Measurements from ENCODE around the gene FBXW10.
"Not testable (repeated sequence)": the region's sequence is repeated elsewhere in the genome, so short reads cannot be mapped to it uniquely, and the experiment has no call there.

The FBXW10 gene

DNA sequence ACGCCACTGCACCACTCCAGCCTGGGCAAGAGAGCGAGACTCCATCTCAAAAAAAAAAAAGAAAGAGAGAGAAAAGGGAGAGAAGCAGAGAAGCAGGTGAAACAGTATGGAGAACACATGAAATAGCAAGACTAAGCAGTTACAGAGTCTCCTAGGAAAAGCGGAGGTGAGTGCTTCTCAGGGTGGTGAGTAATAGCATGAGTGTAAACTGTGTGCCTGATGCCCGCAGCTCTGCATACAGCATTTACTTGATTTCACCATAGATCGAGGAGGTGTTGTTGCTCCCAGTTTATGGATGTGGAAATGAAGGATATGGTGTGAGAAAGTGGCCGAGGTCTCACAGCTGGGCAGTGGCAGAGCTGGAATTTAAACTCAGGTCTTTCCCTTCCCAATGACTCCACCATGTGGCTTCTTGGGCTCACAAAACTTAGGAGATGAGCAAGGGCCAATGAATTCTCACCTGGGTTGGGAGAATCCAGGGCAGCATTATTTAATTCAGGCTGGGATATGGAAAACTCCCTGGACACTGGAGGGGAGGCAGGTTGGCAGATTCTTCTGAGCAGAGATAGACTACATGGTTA is 10.1 kb downstream of the FBXW10 start:
- DNase-seq (ENCODE audit: low read depth), result not testable (repeated sequence)

DNA sequence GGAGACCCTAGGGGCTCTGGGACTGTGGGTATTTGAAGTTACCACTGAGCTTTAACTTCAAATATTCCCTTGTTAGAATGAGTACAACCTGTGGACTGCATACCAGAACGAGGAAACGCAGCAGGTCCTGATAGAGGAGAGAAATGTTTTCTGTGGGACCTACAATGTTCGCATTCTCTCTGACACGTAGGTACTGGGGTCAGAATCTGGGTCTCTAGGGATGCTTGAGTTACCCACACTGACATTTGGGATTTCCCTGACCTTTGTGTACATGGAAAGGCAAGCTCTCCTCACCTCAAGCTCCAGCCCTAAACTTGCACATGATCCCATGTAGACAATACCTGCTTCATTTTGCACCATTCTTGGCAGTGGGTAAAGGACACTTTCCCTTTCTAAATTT is 12.1 kb downstream of the FBXW10 start:
- not testable (repeated sequence) for DNase-seq (ENCODE audit: low read depth)

DNA sequence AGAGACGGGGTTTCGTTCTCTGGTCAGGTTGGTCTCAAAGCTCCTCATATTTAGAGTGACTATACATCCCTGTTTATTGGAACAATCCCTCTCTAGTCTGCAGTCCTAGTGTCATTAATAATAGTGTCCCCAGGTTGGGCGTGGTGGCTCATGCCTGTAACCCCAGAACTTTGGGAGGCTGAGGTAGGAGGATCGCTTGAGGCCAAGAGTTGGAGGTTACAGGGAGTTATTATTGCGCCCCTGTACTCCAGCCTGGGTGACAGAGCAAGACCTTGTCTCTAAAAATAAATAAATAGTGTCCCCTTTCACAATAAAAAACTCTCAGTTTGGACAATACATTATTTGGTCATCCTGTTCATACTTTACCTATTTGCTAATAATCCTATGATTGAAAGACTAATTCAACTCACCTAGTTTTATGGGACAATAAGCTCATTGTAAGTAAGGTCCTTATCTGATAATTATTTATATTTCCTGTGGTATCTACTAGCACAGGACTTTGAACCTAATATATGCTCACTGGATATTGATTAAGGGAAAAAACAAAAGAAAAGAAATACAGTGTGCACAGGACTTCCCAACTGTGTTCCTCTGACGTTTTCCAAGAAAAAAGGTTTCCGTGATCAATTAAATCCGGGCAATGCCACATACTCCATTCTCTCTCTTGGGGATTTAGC is 13.7 kb downstream of the FBXW10 start:
- not testable (repeated sequence) for DNase-seq (ENCODE audit: low read depth)

DNA sequence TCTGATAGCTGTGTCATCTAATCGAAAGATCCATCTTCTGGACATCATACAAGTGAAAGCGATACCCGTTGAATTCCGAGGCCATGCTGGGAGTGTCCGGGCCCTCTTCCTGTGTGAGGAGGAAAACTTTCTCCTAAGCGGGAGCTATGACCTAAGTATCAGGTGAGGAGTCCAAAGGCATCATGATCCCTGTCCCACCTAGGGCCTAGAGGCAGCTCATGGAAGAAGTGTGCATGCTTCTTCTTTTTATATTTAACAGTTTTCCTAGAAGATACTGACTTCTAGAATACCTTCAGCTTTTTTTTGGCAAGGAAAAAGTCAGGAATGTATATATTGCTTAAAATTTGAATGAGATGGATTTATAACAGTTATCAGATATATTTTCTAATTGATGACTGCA is 14.5 kb downstream of the FBXW10 start:
- DNase-seq (ENCODE audit: low read depth), result not testable (repeated sequence)

DNA sequence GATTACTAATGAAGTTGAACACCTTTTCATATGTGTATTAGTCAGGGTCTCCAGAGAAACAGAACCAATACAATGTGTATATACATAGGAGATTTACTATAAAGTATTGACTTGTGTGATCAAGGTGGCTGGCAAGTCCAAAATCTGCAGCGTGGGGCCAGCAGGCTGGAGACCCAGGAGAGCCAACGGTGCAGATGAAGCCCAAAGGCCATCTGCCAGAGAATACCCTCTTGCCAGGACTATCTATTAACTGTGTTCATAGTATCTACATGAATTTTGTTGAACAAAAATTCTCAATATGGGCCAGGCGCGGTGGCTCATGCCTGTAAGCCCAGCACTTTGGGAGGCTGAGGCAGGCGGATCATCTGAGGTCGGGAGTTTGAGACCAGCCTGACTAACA is 16.4 kb downstream of the FBXW10 start:
- DNase-seq (ENCODE audit: low read depth), result not testable (repeated sequence)

DNA sequence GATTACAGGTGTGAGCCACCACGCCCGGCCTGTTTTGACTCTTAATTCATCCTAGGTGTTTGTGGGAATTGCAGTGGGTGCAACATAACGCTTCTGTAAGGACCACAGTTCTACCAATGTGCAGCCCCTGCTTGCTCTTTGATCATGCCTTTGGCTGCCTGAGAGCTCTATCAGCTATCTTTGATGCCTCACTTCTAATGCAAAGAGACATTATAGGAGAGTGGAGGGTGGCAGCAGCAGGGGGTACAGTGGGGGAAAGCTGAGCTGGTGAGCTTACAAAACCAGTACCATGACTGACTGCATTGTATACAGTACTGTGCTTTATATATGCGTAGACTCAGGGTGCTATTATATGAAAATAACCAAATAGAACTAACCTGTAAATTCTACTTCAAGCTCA is 26.7 kb downstream of the FBXW10 start:
- not testable (repeated sequence) for DNase-seq (ENCODE audit: low read depth)

DNA sequence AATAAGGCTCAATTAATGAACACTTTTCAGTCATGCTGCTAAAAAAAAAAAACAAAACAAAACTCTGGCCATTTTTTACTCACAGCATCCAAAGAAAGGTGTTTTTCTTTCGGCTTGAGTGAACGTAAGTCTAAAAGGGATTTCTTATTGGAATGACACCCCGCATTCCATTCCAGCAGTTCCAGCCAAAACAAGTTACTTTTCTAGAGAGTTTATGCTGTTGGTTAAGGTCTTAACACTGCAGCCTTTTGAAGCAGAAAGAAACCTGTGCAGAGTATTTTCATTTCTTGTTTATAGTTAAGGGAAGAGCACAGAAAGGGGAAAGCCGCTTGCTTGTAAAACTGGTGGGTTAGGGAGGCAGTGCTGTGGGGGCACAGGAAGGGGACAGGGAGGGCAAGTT is 27.2 kb downstream of the FBXW10 start:
- DNase-seq (ENCODE audit: low read depth), result not testable (repeated sequence)

DNA sequence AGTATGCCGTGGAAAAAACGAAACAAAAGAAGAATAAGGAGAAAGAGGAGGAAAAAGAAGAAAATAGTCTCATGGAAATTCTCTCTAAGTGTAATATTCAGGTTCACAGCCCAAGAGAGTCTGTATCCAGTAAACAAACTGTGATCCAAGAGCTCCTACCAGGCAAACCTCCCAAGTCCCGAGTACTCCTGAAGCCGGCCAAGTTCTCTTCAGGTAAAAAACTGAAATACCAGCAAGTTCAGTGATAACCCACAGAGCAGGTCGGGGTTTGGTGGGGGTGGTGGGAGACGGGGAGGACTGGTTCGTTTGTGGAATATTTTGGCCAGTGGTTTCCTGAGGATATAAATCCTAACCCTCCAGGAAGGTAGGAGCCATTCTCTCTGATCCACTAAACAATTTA is 28.6 kb downstream of the FBXW10 start:
- DNase-seq (ENCODE audit: low read depth), result no peak

DNA sequence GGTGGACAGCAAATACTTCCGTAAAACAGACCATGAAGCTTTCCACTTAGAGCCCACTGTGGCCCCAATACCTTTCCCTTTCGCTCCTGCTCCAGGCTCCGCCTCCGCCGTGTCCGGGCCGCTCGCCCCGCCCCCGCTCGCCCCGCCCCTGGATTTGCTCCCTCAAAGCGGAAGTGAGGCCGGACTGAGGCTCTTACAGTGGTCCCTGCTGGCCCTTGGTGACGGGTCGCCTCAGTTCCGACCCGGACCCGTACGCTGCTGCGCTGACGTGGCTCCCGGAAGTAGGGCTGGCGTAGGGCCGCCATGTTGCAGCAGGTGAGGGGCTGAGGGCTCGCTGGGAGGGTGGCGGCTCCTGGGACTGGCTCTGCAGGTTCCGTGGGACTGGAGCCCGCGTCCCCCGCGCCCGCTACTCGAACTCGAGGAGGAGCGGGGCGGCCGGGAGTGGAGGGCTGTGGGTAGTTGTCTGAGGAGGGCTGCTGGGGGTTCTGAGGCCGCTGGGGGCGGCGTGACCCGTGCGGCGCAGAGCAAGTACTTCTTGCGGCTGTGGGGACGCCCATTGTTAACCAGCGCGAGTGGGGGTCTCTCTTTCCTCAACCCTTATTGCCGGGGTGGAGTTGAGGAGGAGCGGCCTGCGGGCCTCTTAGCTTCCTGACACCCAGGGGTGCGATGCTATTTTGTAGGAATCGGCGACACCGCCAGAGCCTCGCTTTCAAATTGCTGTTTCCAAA is 37.3 kb downstream of the FBXW10 start, which contains the start of gene TVP23B:
Gene TVP23B (plus strand): TSS at position 193 of the 728 bp plus-strand sequence. CDS start 111 bp downstream, at position 304.
- peak; percentile 95 for DNase-seq (ENCODE audit: low read depth)

DNA sequence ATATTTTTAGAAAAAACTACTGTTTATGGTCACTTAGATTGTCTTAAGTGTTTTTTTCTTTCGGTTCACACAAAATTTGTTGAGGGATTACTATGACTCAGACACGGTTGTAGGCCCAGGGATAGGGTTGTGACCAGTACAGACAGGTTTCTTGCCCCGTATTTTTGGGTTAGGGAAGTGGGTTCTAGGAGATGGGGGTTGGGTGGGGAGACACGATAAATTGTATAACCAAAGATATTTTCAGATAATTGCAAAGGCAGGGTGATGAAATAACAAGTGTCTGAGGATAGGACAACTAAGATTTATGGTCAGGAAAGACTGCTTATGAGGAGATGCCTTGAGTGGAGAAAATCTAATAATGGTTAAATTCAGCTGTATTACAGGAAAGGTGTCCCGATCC is 38.0 kb downstream of the FBXW10 start:
- DNase-seq (ENCODE audit: low read depth), result not testable (repeated sequence)

DNA sequence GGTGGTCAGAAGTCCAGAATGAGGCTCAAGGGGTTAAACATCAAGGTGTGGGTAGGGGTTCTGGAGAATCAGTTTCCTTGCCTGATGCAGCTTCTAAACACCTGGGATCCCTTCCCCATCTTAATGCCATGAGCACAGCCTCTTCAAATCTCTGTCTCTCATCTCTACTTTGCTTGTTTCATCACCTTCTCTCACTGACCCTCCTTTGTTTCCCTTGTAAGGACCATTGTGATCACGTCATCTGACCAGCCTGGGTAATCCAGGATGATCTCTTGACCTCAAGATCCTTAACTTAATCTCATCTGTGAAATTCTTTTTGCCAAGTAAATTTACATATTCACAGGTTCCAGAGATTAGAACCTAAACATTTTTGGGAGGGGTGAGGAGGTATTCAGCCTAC is 42.1 kb downstream of the FBXW10 start:
- not testable (repeated sequence) for DNase-seq (ENCODE audit: low read depth)

DNA sequence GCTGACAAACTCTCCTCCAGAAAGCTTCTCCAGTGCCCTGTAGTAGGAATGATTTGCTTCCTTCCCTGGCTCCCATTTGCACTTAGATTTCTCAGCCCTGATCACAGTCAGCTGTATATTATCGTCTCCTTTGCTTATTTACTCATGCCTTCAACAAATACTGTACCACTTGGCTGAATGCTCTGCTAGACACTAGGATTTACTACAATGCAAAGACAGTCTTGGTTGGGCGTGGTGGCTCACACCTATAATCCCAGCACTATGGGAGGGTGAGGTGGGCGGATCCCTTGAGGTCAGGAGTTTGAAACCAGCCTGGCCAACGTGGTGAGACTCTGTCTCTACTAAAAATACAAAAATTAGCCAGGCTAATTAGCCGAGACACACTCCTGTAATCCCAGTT is 43.0 kb downstream of the FBXW10 start:
- not testable (repeated sequence) for DNase-seq (ENCODE audit: low read depth)

DNA sequence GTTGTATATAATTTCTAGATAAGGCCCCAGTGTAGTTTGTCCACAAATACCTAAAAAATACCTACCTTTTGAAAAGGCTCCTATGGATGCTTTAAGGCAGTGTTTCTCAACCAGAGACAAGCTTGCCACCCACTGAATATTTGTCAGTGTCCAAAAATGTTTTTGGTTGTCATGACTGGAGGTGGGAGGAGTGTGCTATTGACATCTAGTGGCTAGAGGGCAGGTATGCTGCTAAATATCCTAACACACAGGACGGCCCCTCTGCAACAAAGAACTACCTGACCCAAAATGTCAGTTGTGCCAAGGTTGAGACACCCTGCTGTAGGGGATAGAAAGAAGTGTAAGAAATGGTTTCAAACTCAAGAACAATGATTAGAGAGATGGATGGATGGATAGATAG is 47.5 kb downstream of the FBXW10 start:
- DNase-seq (ENCODE audit: low read depth), result not testable (repeated sequence)

DNA sequence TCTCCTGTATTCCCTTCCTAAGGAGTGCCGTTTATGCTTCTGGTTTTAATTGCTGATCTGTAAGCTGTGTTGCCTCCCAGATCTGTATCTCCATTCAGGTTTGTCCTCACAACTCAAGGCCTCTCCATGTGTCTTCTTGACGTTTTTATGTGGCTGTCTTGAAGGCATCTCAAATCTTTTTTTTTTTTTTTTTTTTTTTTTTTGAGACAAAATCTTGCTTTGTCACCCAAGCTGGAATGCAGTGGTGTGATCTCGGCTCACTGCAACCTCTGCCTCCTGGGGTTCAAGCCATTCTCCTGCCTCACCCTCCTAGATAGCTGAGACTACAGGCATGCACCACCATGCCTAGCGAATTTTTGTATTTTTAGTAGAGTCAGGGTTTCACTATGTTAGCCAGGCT is 51.0 kb downstream of the FBXW10 start:
- peak; percentile 44 for DNase-seq (ENCODE audit: low read depth)

DNA sequence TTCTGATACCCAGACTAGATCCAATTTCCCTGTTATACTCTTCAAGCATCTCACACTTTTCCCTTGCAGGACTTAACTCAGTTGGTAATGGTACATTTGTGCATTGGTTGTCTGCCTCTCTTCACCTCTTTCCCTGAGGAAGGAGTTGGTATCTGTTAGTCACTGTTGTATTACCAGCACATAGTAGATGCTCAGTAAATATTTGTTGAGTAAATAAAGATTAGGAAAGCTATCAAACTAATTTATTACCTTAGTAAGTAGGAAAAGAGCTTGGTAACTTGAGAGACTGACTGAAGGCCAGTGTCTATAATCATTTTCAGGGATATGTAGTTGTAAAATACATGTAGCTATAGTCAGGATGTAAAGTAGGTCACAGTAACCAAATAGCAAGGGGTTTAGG is 53.0 kb downstream of the FBXW10 start:
- not testable (repeated sequence) for DNase-seq (ENCODE audit: low read depth)

DNA sequence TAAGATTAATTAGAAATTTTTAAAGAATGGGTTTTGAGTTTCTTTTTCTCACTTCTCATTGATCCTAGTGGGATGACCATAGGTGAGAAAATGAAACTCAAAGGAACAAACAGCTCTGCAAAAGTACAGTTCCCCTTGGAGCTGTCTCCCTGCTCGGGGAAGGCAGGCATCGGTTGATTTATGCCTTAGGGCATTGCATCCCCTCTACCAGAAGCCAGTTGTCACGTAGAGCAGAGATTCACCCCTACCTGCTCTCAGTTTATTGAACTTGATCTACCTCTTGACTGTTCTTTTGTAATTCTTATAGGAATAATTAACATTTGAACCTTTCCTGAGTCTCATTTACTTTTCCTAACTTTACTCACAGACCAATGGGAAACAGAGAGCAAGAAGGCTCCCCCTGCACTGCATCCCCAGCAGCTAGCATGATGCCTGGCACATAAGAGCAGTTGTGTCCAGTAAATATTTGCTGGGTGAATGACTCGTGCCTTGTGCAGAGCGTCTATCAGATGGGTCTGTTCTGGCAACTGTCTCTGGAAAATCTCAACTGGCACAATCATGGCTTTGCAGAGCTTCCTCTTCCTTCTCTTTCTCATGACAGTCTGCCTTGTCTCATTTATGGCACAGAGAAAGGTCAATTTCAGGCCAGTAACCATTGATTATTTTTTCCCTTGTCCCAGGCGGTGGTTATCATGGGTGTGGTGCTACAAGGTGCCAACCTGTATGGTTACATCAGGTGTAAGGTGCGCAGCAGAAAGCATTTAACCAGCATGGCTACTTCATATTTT is 59.8 kb downstream of the FBXW10 start:
- not testable (repeated sequence) for DNase-seq (ENCODE audit: low read depth)

DNA sequence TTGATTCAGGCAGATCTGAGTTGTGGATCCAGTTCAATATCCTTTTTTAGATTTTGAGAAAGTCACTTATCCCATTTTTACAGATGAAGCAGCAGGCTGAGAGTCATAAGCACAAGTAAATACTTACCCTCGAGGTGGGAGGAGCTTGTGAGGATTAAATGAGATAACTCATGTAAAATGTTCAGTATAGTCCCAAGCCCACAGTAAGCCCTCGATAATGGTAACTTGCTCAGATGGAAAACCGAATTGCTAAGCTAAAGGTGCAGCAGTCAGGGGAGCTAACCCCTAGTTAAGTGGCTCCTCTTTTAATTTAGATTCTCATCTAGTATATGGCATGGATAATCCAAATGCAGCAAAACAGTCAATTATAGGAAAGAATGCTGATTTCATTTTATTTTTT is 72.1 kb downstream of the FBXW10 start:
- not testable (repeated sequence) for DNase-seq (ENCODE audit: low read depth)

DNA sequence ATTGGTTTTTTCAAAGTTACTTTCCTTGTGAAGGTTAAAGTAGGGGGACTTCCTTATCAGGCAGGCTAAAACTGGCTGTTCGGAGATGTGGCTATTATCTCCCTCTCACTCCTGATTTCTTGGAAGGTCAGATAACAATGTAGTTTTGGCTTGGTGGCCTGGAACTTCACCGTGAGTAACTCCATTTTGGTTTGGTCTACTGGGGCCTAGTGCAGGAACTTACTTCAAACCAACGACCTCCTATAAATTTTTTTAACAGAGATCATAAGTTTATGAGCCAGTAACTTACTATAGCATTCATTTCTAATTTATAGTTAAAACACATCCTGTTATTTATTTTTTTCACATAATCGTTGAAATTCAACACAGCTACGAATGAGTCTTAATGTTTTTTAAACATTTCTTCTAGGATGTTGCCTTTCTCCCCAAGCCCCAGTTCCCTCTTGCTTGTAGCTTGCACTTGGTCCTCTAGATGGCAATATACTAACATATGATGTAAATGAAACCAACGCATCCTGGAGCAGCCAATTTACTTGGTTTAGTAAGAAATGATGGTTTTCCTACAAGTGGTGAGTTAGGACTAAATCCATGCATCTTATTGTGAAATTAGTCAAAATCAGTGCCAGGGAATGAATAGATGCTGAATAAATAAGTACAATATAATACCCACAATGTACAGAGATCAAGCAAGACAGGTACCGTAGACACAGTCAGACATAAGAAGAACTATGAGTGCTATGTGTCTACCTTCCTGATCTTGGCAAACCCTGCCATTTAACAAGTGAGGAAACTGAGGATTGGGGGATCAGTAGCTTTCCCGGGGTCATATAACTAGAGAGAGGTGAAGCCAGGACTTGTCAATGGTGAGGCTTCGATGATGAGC is 72.9 kb downstream of the FBXW10 start:
- DNase-seq (ENCODE audit: low read depth), result peak; percentile 79

DNA sequence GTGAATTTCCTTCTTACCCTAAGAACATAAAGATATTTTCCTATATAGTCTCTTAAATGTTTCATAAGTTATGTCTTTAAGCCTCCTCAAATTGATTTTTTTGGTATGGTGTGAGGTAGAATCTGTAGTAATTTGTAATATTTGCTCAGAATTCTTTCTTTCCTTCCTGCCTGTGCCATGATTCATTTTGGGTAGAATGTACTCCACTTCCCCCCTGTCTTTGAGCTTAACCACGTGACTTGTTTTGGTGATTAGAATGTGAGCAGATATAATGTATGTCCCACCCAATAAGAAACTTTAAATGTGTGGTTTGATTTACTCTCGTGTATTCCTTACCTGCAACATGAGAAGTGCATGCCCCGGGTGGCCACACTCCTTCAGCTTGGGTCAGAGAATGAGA is 77.6 kb downstream of the FBXW10 start:
- not testable (repeated sequence) for DNase-seq (ENCODE audit: low read depth)

DNA sequence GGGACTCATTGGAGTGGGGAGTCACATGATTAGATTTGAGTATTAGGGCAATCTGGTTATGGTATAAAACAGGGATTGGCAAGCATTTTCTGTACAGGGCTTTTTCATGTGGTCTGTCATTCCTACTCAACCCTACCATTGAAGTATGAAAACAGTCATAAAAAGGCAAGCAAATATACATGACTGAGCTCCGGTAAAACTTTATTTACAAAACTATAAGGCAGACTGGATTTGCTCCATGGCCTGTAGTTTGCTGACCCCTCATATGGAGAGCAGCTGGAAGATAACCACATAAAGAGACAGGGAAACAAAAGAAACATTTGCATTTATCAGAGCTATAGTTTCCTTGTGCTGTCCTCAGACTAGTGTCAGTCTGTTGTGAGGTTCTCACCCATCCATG is 83.8 kb downstream of the FBXW10 start:
- DNase-seq (ENCODE audit: low read depth), result not testable (repeated sequence)
